Measurements from ENCODE around the gene ADGRB2.
A peak's percentile ranks its signal among the peaks of the same experiment; 100 is the strongest.

The ADGRB2 gene

GRCh38 chr1:31763671-31764311 lies 349 bp downstream of the ADGRB2 start:
- DNase-seq = peak in 1 of 5 donors; percentile 41

- DNase-seq = peak; percentile 54 to 72 (median 63)
Measured at GRCh38 chr1:31762726-31763670, 1.1 kb downstream of the ADGRB2 start.

- DNase-seq = no peak
Measured at GRCh38 chr1:31762323-31762722, 1.8 kb downstream of the ADGRB2 start.

- no peak for DNase-seq
Measured at GRCh38 chr1:31761883-31762282, 2.3 kb downstream of the ADGRB2 start.

GRCh38 chr1:31760471-31761470 lies 3.4 kb downstream of the ADGRB2 start:
- DNase-seq = peak; percentile 38 to 65 (median 47)

- no peak for DNase-seq
Measured at GRCh38 chr1:31759298-31760023, 4.7 kb downstream of the ADGRB2 start.

GRCh38 chr1:31758823-31759222 lies 5.3 kb downstream of the ADGRB2 start:
- no peak for DNase-seq

- DNase-seq = no peak
Measured at GRCh38 chr1:31757989-31758388, 6.2 kb downstream of the ADGRB2 start.

GRCh38 chr1:31757204-31757679 lies 6.9 kb downstream of the ADGRB2 start:
- no peak for DNase-seq

- DNase-seq = no peak
Measured at GRCh38 chr1:31756578-31756977, 7.6 kb downstream of the ADGRB2 start.

- no peak for DNase-seq
Measured at GRCh38 chr1:31755850-31756492, 8.2 kb downstream of the ADGRB2 start.

- no peak for DNase-seq
Measured at GRCh38 chr1:31755197-31755611, 8.9 kb downstream of the ADGRB2 start.

- DNase-seq = no peak
Measured at GRCh38 chr1:31754397-31754796, 9.7 kb downstream of the ADGRB2 start.

- DNase-seq = no peak
Measured at GRCh38 chr1:31753707-31754349, 10.3 kb downstream of the ADGRB2 start.

GRCh38 chr1:31752952-31753475 lies 11.1 kb downstream of the ADGRB2 start:
- DNase-seq = no peak

- no peak for DNase-seq
Measured at GRCh38 chr1:31752258-31752657, 11.9 kb downstream of the ADGRB2 start.

GRCh38 chr1:31751822-31752241 lies 12.3 kb downstream of the ADGRB2 start:
- DNase-seq = no peak

- DNase-seq = peak in 1 of 5 donors; percentile 28
Measured at GRCh38 chr1:31750858-31751510, 13.2 kb downstream of the ADGRB2 start.

- no peak for DNase-seq
Measured at GRCh38 chr1:31749785-31750735, 14.1 kb downstream of the ADGRB2 start.

All from T-helper 1 cell (primary cell).